Stimulated activated CD8-positive, alpha-beta memory T cell treated with anti-CD3 and anti-CD28 coated beads, Interleukin-15, amount 100 ng/mL, for 24 hours (primary cell): ENCODE measurements around the gene GFPT1.

ENCODE experiments used
- DNase-seq: peaks from one replicate; pipeline ENCODE4 v3.0.0-alpha.2; 2020; ENCODE audit warnings: low read depth

GFPT1 gene

DNA sequence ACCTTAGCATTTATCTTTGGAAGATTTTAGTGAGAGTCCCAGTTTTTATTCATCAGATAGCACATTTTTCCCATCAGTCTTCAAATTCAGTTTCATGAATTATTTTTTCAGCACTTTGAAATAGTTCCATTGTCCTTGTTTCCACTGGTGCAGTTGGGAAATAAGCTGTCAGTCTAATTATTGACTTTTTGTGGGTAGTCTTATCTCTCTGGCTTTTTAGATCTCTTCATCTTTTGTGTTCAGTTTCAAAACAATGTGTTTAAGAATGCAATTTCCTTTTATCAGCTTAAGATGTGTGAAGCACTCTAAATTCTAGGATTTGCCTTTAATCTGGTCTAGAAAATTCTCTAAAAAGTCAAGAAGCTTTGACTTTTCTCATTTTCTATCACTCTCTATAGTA lies 70.5 kb downstream of the GFPT1 start:
- DNase-seq, result no peak

DNA sequence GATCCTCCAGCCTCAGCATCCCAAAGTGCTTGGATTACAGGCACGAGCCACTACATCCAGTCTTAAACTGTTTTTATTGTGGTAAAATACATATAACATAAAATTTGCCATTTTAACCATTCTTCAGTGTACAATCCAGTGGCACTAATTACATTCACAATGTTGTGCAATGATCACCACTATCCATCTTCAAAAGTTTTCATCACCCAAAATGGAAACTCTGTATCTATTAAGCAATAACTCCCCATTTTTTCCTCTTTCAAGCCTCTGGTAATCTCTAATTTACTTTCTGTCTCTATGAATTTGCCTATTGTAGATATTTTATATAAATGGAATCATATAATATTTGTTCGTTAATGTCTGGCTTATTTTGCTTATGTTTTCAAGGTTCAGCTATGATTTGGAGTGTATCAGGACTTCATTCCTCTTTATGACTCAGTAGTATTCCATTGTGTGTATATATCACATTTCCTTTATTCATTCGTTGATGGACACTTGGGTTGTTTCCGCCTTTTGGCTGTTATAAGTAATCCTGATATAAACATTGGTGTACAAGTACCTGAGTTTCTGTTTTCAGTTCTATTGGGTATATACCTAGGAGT lies 71.8 kb downstream of the GFPT1 start:
- no peak for DNase-seq

DNA sequence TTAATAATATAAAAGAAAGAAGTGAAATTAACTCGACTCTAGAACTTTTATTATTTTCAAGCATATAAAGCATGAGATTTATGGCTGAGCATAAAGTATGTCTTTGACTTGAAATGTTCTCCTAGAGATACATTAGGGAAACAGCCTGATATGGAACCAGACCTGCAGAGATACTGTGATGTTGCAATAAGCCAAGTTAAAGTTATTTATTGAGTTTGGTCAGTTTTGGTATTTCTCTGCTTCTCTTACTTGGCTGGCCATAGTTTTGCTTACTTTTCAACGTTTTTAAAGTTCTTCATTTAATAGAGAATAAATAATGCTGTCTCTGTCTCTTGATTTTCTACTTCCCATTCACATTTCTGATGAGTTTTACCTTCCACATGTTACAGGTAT lies 76.0 kb downstream of the GFPT1 start:
- no peak for DNase-seq

DNA sequence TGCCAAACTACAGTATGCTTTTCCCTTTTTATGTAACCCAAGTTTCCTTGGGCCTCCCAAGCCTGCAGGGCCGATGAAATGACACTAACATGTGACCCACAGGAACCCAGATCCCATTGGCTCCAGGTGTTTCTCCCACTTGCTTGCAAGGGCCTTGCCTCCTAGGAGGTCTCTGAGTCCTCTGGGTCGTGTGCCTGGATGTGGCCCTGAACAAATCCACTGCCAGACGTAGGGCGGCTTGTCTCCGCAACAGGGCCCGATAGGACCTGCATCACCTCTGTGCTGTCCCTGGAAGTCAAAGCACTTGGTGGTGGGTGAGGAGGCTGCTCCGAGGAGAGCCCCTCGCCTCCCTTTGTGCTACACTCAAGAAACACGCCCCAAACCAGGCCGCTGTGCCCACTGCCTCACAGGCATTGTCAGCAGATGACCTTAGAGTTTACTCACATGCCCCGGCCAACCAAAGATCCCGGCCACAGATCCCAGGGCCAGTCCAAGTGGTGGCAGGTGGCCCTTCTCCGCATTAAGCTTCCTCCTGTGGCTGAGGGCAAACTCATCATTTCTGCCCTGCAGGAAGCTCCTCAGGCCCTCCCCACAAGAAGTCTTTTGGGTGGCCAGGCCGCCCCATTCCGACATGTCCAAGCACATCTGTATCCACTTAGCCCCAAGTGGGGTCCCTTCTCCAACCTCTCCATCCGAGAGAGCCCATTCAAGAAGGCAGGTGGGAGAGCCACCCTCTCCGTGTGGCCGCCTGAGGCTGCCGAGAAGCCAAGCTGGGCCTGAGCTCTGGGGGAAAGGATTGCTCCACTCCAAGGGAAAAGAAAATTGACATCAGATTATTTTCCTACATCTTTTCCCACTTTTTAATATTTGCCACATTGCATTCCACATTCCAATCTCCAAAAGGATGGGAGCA lies 76.7 kb downstream of the GFPT1 start:
- no peak for DNase-seq

DNA sequence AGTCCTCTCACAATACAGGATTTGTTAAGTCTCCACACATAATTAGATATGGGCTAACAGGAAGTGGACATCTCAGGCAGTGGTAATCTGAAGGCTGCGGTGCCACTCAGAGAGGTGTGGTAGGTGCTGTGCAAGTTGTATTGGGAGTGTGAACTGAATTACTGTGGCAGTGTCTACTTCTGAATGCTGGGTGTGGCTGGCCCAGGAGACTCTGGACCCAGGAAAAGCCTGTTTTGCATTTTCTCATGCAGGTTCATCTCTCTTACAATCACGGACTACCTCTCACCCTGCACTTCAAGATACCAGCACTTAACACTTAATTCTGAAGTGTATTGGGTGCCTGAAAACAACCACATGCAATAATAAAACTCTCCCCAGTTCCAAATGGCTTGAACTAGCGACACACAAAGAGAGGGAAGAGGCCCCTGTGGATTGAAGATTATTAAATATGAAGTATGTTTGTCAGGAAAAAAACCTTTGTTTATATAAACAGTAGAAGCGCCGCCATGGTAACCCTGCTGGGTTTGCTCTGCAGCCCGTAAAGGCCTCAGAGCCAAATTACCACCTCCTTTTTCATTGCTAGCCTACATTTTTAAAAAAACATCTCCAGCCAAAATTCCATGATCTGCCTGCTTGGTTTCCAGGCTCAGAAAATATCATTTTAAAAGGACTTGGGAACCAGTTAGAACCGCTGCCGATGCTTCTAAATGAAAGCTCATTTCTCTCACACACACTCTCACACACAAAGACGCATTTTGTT lies 77.5 kb downstream of the GFPT1 start:
- DNase-seq, result no peak

DNA sequence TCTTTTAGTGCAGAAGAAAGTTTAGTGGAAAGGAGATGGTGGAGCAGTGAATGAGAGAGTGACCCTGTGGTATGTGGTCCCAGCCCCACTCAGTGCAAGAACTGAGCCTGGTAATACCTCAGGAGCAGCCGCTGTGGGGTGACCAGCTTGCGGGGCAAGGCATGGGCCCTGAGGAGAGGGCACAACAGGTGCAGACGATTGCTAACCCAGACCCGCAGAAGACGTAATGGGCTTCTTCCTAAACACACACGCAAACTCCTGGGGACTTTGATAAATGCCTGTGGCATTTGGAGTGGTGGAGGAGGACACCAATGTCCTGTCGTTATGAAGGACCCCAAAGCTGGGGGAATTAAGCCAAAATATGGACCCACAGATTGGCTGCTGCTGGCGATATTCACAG lies 78.7 kb downstream of the GFPT1 start:
- no peak for DNase-seq

DNA sequence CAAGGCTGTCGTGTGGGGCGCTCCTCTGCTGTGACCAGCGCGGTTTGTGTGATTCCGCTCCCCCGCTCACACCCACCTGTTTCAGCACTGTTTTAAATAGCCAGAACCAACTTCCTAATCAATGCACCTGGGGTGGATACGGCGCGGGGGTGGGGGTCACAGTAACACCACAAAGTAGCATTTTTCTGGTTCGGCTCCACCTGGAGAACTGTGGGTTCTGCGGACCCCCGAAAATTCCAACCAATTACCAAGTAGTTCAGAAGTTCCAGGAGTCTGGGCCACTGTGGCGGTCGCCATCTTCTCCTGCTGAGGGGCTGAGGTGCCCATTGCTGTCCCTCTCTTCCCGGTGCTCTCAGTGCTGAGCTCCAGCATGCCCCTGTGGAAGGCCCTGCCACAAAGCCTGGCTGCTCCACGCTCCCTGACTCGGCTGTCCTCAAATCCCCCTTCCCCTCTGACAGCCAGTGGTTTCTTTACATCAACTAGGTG lies 79.4 kb downstream of the GFPT1 start:
- no peak for DNase-seq

DNA sequence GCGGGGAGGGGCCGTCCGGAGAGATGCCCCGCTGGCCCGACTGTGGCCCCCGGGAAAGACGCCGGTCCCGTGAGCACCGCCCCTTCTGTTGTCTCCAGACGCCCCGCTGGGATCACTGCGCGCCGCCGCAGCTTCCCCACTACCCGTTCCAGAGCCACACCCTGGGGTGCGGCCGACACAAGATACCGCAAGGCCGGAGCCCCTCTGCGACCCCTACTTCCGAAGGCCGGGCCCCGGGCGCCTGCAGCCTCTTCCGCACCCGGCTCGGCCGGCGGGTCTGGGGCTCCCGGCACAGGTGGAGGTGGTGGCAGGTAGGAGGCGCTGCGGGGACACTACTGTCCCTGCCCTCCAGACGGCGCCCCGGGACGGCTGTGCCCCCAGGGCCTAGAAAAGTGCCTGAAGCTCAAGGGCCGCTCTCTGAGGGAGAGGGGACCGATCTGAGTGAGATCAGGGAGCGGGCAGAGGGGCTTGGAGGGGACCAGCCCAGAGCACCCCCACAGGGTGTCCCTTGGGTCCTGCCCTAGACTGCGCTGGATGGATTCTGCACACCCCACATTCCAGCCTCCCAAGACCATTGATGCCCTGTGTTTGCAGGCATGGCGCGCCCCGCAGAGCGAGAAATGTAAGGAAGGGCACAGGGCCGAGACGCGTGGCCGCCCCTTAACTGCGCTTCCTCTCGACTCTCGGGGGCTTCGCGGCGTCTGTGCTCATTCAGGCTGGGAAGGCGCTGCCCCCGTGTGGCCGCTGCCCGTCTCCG lies 80.0 kb downstream of the GFPT1 start:
- DNase-seq, result peak; percentile 23

DNA sequence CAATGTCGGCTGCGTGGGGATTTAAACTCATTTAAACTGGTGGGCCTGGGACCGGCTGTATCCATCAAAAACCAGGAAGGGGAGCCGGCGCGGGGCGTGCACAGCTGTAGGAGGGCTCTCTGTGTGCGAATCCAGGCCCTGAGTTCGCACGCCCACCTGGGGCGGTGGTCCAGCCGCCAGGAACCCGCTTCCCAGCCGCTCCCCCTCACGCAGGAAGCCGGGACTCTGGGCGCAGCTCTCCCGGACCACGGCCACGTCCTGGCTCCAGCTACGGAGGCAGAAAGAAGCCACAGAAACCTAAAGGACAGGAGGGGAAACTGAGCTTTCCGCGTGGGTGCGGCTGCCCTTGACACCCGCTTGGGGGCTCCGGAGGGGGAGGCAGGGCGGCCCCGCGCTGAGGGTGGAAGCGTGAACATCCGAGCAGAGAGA lies 80.6 kb downstream of the GFPT1 start:
- no peak for DNase-seq

DNA sequence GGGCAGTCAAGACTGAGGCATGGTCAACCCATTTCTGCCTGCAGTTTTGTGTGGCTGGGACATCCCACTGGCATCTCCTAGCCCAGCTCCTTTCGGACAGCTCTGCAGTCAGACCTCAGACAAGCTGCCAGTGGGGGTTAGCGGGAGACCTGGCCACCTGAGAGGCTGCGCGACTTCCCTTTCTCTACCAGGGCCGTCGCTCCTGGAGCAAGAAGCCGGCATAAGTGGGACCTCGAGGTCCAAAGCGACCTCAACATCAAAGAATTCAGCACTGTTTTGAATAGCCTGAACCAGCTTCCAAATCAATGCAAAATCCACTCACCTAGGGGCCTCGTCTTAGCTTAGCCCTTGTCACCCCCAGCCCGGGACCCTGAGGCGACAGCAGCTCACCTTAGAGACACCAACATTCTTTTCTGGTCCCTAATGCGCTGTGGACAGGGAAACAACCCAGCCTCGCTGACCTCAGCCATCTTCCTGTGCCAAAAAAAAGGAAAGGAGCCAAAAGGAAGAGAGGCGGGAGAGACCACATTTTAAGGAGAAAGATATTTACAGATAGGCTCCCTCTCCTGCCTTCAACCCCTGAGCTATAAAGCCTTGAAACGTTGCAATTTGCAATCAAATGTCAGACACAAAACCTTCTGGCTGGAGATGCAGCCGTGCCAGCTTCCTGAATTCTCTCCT lies 81.2 kb downstream of the GFPT1 start:
- no peak for DNase-seq

DNA sequence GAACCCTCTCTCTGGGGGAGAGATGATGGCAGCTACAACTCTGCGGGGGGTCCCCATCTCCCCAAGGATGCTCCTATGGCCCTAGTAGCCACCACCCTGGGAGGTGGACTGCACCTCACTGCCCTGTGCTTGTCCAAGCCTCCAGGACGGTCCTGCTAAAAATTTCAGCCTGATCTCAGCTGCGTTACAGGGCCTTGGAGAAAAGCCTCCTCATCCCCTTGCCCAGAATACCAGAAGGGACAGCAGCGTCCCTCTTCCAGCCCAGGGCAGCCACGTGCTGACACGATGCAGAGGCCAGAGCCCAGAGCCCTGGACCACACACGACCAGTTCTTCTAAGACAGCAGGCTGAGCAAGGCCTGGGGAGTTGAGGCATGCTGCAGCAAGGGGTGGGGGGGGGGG lies 81.9 kb downstream of the GFPT1 start:
- DNase-seq, result no peak

DNA sequence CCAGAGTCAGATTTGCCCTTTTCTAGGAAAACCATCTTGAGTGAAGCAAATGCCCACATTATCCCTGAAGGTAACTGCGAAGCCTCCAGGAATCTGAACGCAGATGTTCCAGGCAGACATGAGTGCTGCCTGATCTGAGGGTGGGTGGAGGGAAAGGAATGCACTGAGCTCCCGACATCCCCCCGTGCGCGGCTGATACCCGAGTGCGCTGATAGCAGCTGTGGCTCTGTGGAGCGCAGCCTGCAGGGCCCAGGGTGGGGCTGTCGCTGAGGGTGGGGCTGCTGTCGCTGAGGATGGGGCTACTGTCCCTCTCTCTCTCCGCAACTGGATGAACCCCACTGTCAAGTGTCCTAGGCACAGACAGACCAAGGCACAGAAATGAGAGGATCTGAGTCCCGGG lies 82.4 kb downstream of the GFPT1 start:
- DNase-seq, result no peak

DNA sequence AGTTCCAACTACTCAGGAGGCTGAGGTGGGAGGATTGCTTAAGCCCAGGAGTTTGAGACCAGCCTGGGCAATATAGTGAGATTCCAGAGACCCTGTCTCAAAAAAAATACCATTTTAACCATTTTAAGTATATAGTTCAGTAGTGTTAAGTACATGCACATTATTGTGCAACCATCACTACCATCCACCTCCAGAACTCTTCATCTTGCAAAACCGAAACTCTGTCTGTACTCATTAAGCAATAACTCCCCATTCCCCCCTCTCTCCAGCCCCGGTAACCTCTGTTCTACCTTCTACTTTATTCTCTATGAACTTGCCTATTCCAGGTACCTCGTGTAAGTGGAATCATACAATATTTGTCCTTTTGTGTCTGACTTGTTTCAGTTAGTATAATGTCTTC lies 86.4 kb downstream of the GFPT1 start:
- DNase-seq, result no peak

DNA sequence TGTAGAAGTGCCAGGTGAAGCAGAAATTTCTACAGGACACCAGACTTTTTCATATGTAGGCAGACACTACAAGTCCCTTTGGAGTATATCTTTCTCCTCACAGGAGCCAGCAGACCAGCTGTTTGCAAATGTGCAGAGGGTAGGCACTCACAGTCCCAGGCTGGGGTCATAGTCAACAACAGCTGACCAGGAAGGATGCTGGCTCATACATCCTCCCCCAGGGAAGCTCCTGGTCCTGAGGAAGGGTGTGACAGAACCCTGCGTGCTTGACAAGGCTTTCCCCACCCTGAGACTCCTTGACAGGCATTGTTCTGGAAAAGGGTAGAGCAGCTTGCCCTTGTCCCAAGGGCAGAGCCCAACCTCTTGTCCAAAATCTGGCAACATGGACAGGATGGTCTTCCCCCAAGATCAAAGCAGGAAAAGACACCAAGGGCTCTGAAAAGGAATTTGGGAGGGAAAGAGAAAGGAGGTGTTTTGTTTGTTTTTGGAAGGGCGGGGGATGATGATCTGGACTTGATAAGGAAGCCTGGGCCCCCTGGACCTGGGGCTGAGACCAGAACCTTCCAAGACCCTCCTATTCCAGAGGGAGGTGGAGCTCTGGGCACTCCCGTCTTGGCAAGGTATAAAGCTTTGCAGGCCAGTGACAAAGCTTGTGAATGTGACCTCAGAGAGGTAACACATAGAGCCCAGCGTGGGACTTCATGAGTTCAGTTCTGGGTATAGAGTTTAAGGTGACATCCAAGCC lies 87.1 kb downstream of the GFPT1 start:
- no peak for DNase-seq

DNA sequence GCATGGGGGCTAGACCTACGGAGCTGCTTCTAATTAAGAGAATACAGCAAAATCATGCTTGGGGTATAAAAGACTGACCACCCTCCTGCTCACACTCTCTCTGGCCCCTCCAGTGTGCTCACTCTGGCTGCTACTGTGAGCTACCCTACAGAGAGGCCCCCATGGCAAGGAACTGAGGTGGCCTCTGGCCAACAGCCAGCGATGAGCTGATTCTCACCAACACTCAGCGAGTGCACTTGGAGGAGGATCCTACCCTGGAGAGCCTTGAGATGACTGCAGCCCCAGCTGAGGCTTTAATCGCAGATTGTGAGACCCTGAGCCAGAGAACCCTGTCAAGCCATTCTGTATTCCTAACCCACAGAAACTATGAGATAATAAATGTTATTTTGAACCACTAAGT lies 88.2 kb downstream of the GFPT1 start:
- no peak for DNase-seq

DNA sequence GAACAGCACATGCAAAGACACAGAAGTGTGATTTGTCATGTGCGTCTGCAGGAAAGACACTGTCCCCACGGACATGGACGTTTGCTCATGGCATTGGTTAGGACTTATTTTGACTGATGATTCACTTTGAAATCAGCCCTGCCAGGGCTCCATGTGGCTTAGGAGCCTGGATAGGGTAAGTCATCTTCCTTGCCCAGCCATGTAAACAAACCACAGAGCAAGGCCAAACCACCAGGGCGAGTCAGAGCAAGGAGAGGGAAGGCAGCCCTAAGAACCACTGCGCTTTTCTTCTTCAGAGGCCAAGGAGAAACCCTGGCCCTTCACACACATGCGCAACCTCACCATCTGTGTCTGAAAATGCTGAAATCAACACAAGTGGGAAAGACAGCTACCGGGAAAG lies 88.8 kb downstream of the GFPT1 start:
- no peak for DNase-seq

DNA sequence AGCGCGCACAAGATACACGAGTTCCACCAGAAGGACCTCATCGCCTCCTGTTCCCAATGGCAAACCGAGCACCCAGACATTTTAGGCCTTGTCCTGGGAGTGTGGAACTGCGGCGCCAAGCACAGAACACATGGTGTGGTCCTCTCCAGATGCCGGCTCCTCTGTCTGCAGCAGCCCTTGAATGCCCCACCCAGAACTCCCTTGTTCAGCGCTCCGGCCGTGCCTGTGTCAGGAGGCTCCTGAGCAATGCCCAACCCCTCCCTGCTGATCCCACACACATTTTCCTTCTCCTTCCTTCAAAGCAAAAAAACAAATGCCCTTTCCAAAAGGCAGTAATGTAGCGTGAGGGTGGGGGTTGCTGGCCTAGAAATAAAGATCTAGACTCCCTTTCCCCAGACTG lies 89.8 kb downstream of the GFPT1 start:
- DNase-seq, result no peak

DNA sequence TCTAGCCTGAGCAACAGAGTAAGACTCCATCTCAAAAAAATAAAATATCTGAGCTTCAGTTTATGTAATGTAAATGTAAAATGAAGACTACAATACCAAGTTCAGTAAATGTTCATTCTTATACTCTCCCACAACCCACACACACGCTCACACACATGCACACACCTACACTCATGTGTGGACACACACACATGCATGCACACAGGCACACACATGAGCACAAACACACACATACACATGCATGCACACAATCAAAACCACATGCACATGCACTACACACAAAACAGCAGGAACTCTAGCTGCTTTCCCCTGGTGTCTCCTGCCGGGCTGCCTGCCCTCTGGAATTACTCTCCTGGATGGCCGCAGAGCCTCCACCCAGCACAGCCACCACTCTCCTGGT lies 90.6 kb downstream of the GFPT1 start:
- no peak for DNase-seq

DNA sequence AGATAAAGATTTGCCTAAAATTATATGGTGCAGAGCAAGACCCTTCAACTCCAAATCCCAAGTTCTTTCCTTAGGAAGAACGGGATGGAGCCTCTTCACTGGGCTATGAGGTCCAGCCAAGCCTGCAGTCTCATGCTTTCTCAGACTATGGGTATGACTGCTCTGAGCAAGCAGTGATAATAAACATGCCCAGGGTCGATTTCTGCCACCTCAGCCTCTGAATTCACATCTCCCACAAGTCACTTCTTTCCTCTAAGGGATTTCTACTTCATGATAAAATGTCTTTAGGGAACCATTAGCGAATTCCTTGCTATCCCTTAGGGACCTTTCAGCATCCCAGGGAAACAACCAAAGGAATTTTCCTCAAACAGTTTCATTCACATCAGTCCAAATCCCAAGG lies 94.8 kb downstream of the GFPT1 start:
- no peak for DNase-seq

DNA sequence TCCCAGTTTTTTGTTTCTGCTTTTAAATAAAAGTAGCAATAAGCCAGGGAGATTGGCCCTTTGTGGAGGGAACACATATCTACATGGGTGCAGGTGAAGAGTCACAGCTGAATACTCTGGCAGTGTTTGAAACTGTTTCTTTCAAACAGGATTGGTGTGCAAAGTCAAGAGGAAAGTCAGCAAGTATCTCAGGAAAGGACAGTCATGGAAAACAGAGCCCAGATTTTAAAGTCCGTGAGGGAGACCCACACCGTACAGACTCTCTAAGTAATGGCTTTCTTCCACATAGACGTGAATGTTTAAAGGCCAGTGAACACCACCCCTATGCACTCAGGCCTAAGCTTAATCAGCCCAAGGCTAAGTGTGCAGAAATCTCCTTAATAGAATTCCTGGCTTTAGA lies 95.3 kb downstream of the GFPT1 start:
- DNase-seq, result no peak
